Measurements from ENCODE around the gene ATP13A5.
A peak's percentile ranks its signal among the peaks of the same experiment; 100 is the strongest.

Gene ATP13A5

GRCh38 chr3:193344486-193344885 is 34.1 kb downstream of the ATP13A5 start:
- DNase-seq, result no peak

GRCh38 chr3:193343726-193344222 is 34.8 kb downstream of the ATP13A5 start:
- no peak for DNase-seq

GRCh38 chr3:193342551-193342950 is 36.0 kb downstream of the ATP13A5 start:
- no peak for DNase-seq

- DNase-seq, result no peak
Measured at GRCh38 chr3:193335031-193335430, 43.5 kb downstream of the ATP13A5 start.

GRCh38 chr3:193333229-193333628 is 45.3 kb downstream of the ATP13A5 start:
- DNase-seq, result peak in 1 of 2 experiments; percentile 15

GRCh38 chr3:193330555-193331204 is 47.9 kb downstream of the ATP13A5 start:
- no peak for DNase-seq

- no peak for DNase-seq
Measured at GRCh38 chr3:193317682-193318300, 60.8 kb downstream of the ATP13A5 start.

GRCh38 chr3:193314161-193314560 is 64.4 kb downstream of the ATP13A5 start:
- DNase-seq, result no peak

GRCh38 chr3:193313061-193313958 is 65.2 kb downstream of the ATP13A5 start:
- DNase-seq, result no peak

- no peak for DNase-seq
Measured at GRCh38 chr3:193310914-193311723, 67.4 kb downstream of the ATP13A5 start.

- DNase-seq, result no peak
Measured at GRCh38 chr3:193305356-193305755, 73.2 kb downstream of the ATP13A5 start.

- no peak for DNase-seq
Measured at GRCh38 chr3:193301433-193301832, 77.1 kb downstream of the ATP13A5 start.

- DNase-seq, result no peak
Measured at GRCh38 chr3:193297421-193297820, 81.1 kb downstream of the ATP13A5 start.

GRCh38 chr3:193295985-193296384 is 82.6 kb downstream of the ATP13A5 start:
- DNase-seq, result no peak

GRCh38 chr3:193292386-193292785 is 86.2 kb downstream of the ATP13A5 start:
- DNase-seq, result no peak

- no peak for DNase-seq
Measured at GRCh38 chr3:193271101-193271840, 107.3 kb downstream of the ATP13A5 start.

GRCh38 chr3:193270451-193270850 is 108.1 kb downstream of the ATP13A5 start:
- no peak for DNase-seq

GRCh38 chr3:193269343-193270028 is 109.1 kb downstream of the ATP13A5 start:
- DNase-seq, result no peak

GRCh38 chr3:193262707-193263106 is 115.8 kb downstream of the ATP13A5 start:
- no peak for DNase-seq

GRCh38 chr3:193261970-193262369 is 116.6 kb downstream of the ATP13A5 start:
- no peak for DNase-seq

GRCh38 chr3:193253986-193254660 is 124.4 kb downstream of the ATP13A5 start:
- DNase-seq, result no peak

Measured in Kasumi-1 (cell line).